Calu3 (cell line): ENCODE results near the gene SHH. TPM values are rescaled to one million over a fixed set of nuclear protein-coding genes. Genes with fewer than 3 reads are reported as not detected.

Experiments used
- BruUV-seq: library from RNA; stranded (reverse); fragments of 400-500 nt; replicated peaks from 2 replicates; lab custom pipeline; 2021; lab: Mats Ljungman, UMichigan
- CTCF ChIA-PET: fragments of 300-600 bp; sonication (Branson Sonifier 250); formaldehyde crosslinking; loops from one replicate; lab custom pipeline; 2022; ENCODE audit warnings: antibody characterized with exemption; lab: Charles Lee
- DNase-seq: peaks from one replicate; pipeline ENCODE4 v3.0.0; 2022
- H3K27ac Mint-ChIP-seq: one replicate; pipeline ENCODE4 v1.8.0; 2022; ENCODE audit warnings: mixed read lengths; ENCODE audit not compliant: unreplicated experiment
- H3K27me3 Mint-ChIP-seq: one replicate; pipeline ENCODE4 v1.8.0; 2022; ENCODE audit warnings: mixed read lengths; ENCODE audit not compliant: unreplicated experiment
- H3K36me3 Mint-ChIP-seq: one replicate; pipeline ENCODE4 v1.8.0; 2022; ENCODE audit warnings: mild to moderate bottlenecking, moderate library complexity, mixed read lengths; ENCODE audit not compliant: insufficient read depth, unreplicated experiment
- H3K4me1 Mint-ChIP-seq: one replicate; pipeline ENCODE4 v1.8.0; 2022; ENCODE audit warnings: mild to moderate bottlenecking, low read depth, mixed read lengths; ENCODE audit not compliant: unreplicated experiment
- H3K4me3 Mint-ChIP-seq: one replicate; pipeline ENCODE4 v1.8.0; 2022; ENCODE audit warnings: mild to moderate bottlenecking, low read depth, moderate library complexity, mixed read lengths; ENCODE audit not compliant: unreplicated experiment
- H3K9me3 Mint-ChIP-seq: one replicate; pipeline ENCODE4 v1.8.0; 2022; ENCODE audit warnings: low read depth, mixed read lengths; ENCODE audit not compliant: unreplicated experiment
- CTCF ChIP-seq: fragments of 200-600 bp; IDR thresholded peaks from one replicate; pipeline ENCODE4 v1.8.0; 2022; ENCODE audit warnings: antibody characterized with exemption; ENCODE audit not compliant: unreplicated experiment
- intact Hi-C: fragments of 100-400 bp; cut with micrococcal nuclease; formaldehyde crosslinking; loops from one replicate; pipeline ENCODE4 v1.10.0; 2022; ENCODE audit not compliant: unreplicated experiment
- total RNA-seq: library from RNA; stranded (reverse); gene quantifications from 2 replicates; pipeline ENCODE4 v1.2.3, GENCODE V29; 2022

Gene SHH
- total RNA-seq, 1 experiment from 2014 or later: 1.1 TPM

DNA sequence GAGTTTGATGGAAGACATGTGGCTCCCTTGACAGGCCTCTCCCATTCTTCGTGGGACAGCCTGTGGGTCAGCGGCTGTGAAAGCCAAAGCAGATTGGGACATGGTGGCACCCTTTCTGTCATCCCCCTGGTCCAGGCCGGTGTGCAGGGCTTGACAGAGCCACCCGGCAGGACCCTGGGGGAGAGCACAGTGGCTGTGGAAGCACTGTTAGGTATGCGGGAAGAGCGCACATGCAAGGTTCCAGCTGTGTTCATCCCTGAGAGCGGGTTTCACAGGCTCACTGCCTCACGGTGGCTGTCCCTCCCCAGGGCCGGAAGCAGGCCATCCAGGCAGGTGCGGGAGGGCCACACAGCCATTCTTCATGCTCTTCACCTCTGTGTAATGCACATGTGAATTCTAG lies 29.8 kb downstream of the SHH start:
- Mint-ChIP-seq H3K36me3 (peaks cover 30% of the 10 kb centered on the region), H3K9me3 (no peaks in the 10 kb centered on the region), H3K27ac (no peak overlapping the region), H3K4me3 (no peak overlapping the region), H3K4me1 (no peaks in the 10 kb centered on the region), H3K27me3 (peaks cover 4% of the 10 kb centered on the region)
- no TSS peak for BruUV-seq
- CTCF ChIA-PET: no interaction called here
- intact Hi-C loops: no loop called here
- no peak for TF ChIP-seq CTCF
- DNase-seq: no peak

GRCh38 chr7:155781433-155781832 lies 30.8 kb downstream of the SHH start:
- no peak overlapping the region for H3K27ac Mint-ChIP-seq

GRCh38 chr7:155780884-155781283 lies 31.4 kb downstream of the SHH start:
- no peak for DNase-seq
- TF ChIP-seq CTCF: no peak
- peaks cover 34% of the 10 kb centered on the region for H3K36me3 Mint-ChIP-seq
- intact Hi-C loops: no loop called here
- CTCF ChIA-PET: no interaction called here
- no peak overlapping the region for H3K4me3 Mint-ChIP-seq
- H3K27me3 Mint-ChIP-seq: no peaks in the 10 kb centered on the region
- H3K9me3 Mint-ChIP-seq: no peaks in the 10 kb centered on the region
- no peaks in the 10 kb centered on the region for H3K4me1 Mint-ChIP-seq
- H3K27ac Mint-ChIP-seq: peak overlapping the region; percentile 28
- BruUV-seq: no TSS peak

More at GRCh38 chr7:155781433-155781832, 30.8 kb downstream of the SHH start:
- no TSS peak for BruUV-seq
- H3K9me3 Mint-ChIP-seq: no peaks in the 10 kb centered on the region
- H3K27me3 Mint-ChIP-seq: no peaks in the 10 kb centered on the region
- H3K4me3 Mint-ChIP-seq: no peak overlapping the region
- no peak for TF ChIP-seq CTCF
- CTCF ChIA-PET: no interaction called here
- intact Hi-C loops: no loop called here
- no peaks in the 10 kb centered on the region for H3K4me1 Mint-ChIP-seq
- DNase-seq: no peak
- peaks cover 33% of the 10 kb centered on the region for H3K36me3 Mint-ChIP-seq

GRCh38 chr7:155778349-155778748 lies 33.9 kb downstream of the SHH start:
- CTCF ChIA-PET: no interaction called here
- TF ChIP-seq CTCF: no peak
- BruUV-seq: no TSS peak
- Mint-ChIP-seq H3K27ac (no peak overlapping the region), H3K36me3 (peaks cover 38% of the 10 kb centered on the region), H3K27me3 (no peaks in the 10 kb centered on the region), H3K4me1 (no peaks in the 10 kb centered on the region), H3K4me3 (no peak overlapping the region), H3K9me3 (no peaks in the 10 kb centered on the region)
- intact Hi-C loops: no loop called here
- no peak for DNase-seq
